ENCODE data around the gene CRYBG1.
"Not testable (repeated sequence)": the region's sequence is repeated elsewhere in the genome, so short reads cannot be mapped to it uniquely, and the experiment has no call there.

The CRYBG1 gene

GRCh38 chr6:106377061-106377540, 16.6 kb downstream of the CRYBG1 start:
- no peak for DNase-seq (ENCODE audit: low spot score)

- no peak for DNase-seq (ENCODE audit: low spot score)
These were observed 19.4 kb downstream of the CRYBG1 start for GRCh38 chr6:106379951-106380350.

GRCh38 chr6:106380407-106380806, 19.9 kb downstream of the CRYBG1 start:
- DNase-seq (ENCODE audit: low spot score), result no peak

GRCh38 chr6:106381223-106381622, 20.7 kb downstream of the CRYBG1 start:
- no peak for DNase-seq (ENCODE audit: low spot score)

- no peak for DNase-seq (ENCODE audit: low spot score)
These were observed 21.4 kb downstream of the CRYBG1 start for GRCh38 chr6:106381881-106382280.

- DNase-seq (ENCODE audit: low spot score), result no peak
These were observed 23.1 kb downstream of the CRYBG1 start for GRCh38 chr6:106383573-106383972.

GRCh38 chr6:106385530-106385929, 25.0 kb downstream of the CRYBG1 start:
- no peak for DNase-seq (ENCODE audit: low spot score)

GRCh38 chr6:106387875-106388274, 27.4 kb downstream of the CRYBG1 start:
- no peak for DNase-seq (ENCODE audit: low spot score)

GRCh38 chr6:106390088-106390487, 29.6 kb downstream of the CRYBG1 start:
- no peak for DNase-seq (ENCODE audit: low spot score)

- no peak for DNase-seq (ENCODE audit: low spot score)
These were observed 36.1 kb downstream of the CRYBG1 start for GRCh38 chr6:106396426-106397220.

GRCh38 chr6:106397431-106397830, 36.9 kb downstream of the CRYBG1 start:
- peak; percentile 41 for DNase-seq (ENCODE audit: low spot score)

GRCh38 chr6:106398621-106399020, 38.1 kb downstream of the CRYBG1 start:
- no peak for DNase-seq (ENCODE audit: low spot score)

- DNase-seq (ENCODE audit: low spot score), result not testable (repeated sequence)
These were observed 44.5 kb downstream of the CRYBG1 start for GRCh38 chr6:106405044-106405443.

- DNase-seq (ENCODE audit: low spot score), result no peak
These were observed 50.5 kb downstream of the CRYBG1 start for GRCh38 chr6:106411056-106411455.

GRCh38 chr6:106411643-106412200, 51.2 kb downstream of the CRYBG1 start:
- DNase-seq (ENCODE audit: low spot score), result no peak

- no peak for DNase-seq (ENCODE audit: low spot score)
These were observed 52.5 kb downstream of the CRYBG1 start for GRCh38 chr6:106413016-106413415.

- no peak for DNase-seq (ENCODE audit: low spot score)
These were observed 53.2 kb downstream of the CRYBG1 start for GRCh38 chr6:106413722-106414121.

- DNase-seq (ENCODE audit: low spot score), result no peak
These were observed 55.4 kb downstream of the CRYBG1 start for GRCh38 chr6:106415921-106416320.

GRCh38 chr6:106417572-106418147, 57.1 kb downstream of the CRYBG1 start:
- DNase-seq (ENCODE audit: low spot score), result no peak

GRCh38 chr6:106419900-106420613, 59.5 kb downstream of the CRYBG1 start:
- DNase-seq (ENCODE audit: low spot score), result no peak

- DNase-seq (ENCODE audit: low spot score), result no peak
These were observed 61.0 kb downstream of the CRYBG1 start for GRCh38 chr6:106421496-106421895.

GRCh38 chr6:106422534-106422933, 62.0 kb downstream of the CRYBG1 start:
- DNase-seq (ENCODE audit: low spot score), result no peak

- no peak for DNase-seq (ENCODE audit: low spot score)
These were observed 64.9 kb downstream of the CRYBG1 start for GRCh38 chr6:106425382-106425781.

All from D341Med (cell line).